ENCODE measurements around the gene TTC12. TPM values are rescaled to one million over a fixed set of nuclear protein-coding genes. Genes with fewer than 3 reads are reported as not detected.

TTC12 gene
- polyA plus RNA-seq, 1 donor (not counting 4 experiments of a cell fraction or from before 2014, with no cell fraction given): 27.3 TPM

DNA sequence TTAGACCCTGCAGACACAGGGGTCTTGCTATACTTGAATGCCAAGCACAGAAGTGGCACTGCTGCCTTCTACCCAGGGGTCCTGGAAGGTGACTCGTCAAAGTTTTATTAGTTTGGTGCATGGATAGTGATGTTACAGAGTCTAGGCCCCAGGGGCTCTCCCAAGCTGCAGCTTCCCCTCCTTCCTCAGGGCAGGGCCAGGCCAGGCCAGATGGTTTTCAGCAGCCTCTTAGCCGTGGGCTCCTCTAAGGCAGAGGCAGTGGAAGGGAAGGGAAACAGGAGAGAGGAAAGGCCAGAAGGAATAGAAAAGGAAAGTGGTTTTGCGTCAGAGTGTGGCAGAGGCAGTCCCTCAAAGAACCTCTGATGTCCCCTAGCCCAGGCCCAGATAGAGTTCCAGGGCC, 95.1 kb downstream of the TTC12 start:
- no peaks in the 10 kb centered on the region for H4K20me1 ChIP-seq (ENCODE audit: control insufficient read depth, extremely low read depth, insufficient read depth, low read length)
- no peaks in the 10 kb centered on the region for H3K79me2 ChIP-seq (ENCODE audit: control insufficient read depth, insufficient read depth, low read length)

DNA sequence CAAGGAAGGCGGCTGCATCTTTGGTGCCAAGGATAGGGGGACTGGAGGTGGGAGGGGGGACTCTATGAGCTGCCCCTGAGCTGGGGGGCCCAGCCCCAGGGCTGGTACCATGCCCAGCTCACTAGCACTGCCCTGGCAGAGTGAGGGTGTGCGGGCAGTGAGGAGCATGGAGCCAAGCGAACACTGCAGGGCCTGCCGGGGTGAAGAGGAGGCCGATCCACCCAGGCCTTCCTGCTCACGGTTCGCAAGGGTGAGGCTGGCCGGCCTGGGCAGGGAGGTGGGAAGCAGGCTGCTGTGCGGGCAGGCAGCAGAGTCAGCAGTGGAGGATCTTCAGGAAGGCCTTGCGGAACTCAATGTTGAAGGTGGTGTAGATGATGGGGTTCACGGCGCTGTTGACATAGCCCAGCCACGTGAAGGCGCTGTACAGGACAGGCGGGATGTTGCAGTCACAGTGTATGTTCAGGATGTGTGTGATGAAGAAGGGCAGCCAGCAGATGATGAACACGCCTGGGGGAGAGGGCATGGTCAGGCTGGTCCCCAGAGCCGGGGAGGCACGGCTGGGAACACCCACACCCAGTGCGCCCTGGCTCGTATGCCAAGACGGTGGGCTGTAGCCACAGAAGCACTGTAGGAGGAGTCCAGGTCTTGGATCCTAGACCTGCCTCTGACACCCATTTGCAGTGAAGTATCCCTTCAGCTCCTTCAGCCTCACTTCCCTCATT, 96.2 kb downstream of the TTC12 start:
- Histone ChIP-seq H3K9me1 (ENCODE audit: control insufficient read depth, extremely low read depth, insufficient read depth, low read length) (no peaks in the 10 kb centered on the region), H3K79me2 (ENCODE audit: control insufficient read depth, insufficient read depth, low read length) (no peaks in the 10 kb centered on the region), H3K36me3 (ENCODE audit: control insufficient read depth in 2 of 2, extremely low read depth in 1 of 2, insufficient read depth in 2 of 2, low read length in 2 of 2) (no peaks in the 10 kb centered on the region), H2AFZ (ENCODE audit: control insufficient read depth, low read length) (no peak overlapping the region), H3K4me1 (ENCODE audit: control insufficient read depth, extremely low read depth, insufficient read depth, low read length) (peaks cover 8% of the 10 kb centered on the region), H3K27ac (ENCODE audit: control insufficient read depth, insufficient read depth, low read length) (no peak overlapping the region), H3K4me2 (ENCODE audit: control insufficient read depth, extremely low read depth, insufficient read depth, low read depth, low read length) (no peak overlapping the region), H3K4me3 (ENCODE audit: control insufficient read depth in 2 of 3, extremely low read depth in 1 of 3, insufficient read depth in 2 of 3, low read depth in 1 of 3, low read length in 3 of 3) (no peak overlapping the region), H3K27me3 (ENCODE audit: control insufficient read depth, extremely low read depth, insufficient read depth, low read length) (peaks cover 6% of the 10 kb centered on the region), H3K9ac (ENCODE audit: control insufficient read depth, extremely low read depth, insufficient read depth, low read length) (no peak overlapping the region), H3K9me3 (ENCODE audit: control insufficient read depth, low read depth, low read length) (no peaks in the 10 kb centered on the region), H4K20me1 (ENCODE audit: control insufficient read depth, extremely low read depth, insufficient read depth, low read length) (no peaks in the 10 kb centered on the region)
- no peak for FAIRE-seq
- dilution Hi-C loops (cut with MboI; ENCODE audit: extremely low pct_ligation_motif_present, low sequenced_read_pairs): no loop called here
- no peak for DNase-seq (ENCODE audit: low read depth, low spot score)
- TF ChIP-seq, protein P1, sequence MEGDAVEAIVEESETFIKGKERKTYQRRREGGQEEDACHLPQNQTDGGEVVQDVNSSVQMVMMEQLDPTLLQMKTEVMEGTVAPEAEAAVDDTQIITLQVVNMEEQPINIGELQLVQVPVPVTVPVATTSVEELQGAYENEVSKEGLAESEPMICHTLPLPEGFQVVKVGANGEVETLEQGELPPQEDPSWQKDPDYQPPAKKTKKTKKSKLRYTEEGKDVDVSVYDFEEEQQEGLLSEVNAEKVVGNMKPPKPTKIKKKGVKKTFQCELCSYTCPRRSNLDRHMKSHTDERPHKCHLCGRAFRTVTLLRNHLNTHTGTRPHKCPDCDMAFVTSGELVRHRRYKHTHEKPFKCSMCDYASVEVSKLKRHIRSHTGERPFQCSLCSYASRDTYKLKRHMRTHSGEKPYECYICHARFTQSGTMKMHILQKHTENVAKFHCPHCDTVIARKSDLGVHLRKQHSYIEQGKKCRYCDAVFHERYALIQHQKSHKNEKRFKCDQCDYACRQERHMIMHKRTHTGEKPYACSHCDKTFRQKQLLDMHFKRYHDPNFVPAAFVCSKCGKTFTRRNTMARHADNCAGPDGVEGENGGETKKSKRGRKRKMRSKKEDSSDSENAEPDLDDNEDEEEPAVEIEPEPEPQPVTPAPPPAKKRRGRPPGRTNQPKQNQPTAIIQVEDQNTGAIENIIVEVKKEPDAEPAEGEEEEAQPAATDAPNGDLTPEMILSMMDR (optimal IDR thresholded peaks at IDR 0.05 in 1 of 3, IDR thresholded peaks at IDR 0.05 in 1 of 3, conservative IDR thresholded peaks at IDR 0.05 in 1 of 3; ENCODE audit: extremely low read depth in 1 of 3, insufficient read depth in 2 of 3, low read length in 3 of 3): no peak
- TF ChIP-seq EZH2 (IDR thresholded peaks at IDR 0.05; ENCODE audit: low read length): no peak

More for the DNA sequence above, 95.1 kb downstream of the TTC12 start:
- Histone ChIP-seq H2AFZ (ENCODE audit: control insufficient read depth, low read length) (no peak overlapping the region), H3K9ac (ENCODE audit: control insufficient read depth, extremely low read depth, insufficient read depth, low read length) (no peak overlapping the region), H3K4me1 (ENCODE audit: control insufficient read depth, extremely low read depth, insufficient read depth, low read length) (peaks cover 18% of the 10 kb centered on the region), H3K9me3 (ENCODE audit: control insufficient read depth, low read depth, low read length) (no peaks in the 10 kb centered on the region), H3K4me3 (ENCODE audit: control insufficient read depth in 2 of 3, extremely low read depth in 1 of 3, insufficient read depth in 2 of 3, low read depth in 1 of 3, low read length in 3 of 3) (no peak overlapping the region), H3K27me3 (ENCODE audit: control insufficient read depth, extremely low read depth, insufficient read depth, low read length) (peaks cover 6% of the 10 kb centered on the region), H3K4me2 (ENCODE audit: control insufficient read depth, extremely low read depth, insufficient read depth, low read depth, low read length) (no peak overlapping the region), H3K27ac (ENCODE audit: control insufficient read depth, insufficient read depth, low read length) (no peak overlapping the region), H3K9me1 (ENCODE audit: control insufficient read depth, extremely low read depth, insufficient read depth, low read length) (no peaks in the 10 kb centered on the region), H3K36me3 (ENCODE audit: control insufficient read depth in 2 of 2, extremely low read depth in 1 of 2, insufficient read depth in 2 of 2, low read length in 2 of 2) (no peaks in the 10 kb centered on the region)
- TF ChIP-seq, protein P1 (optimal IDR thresholded peaks at IDR 0.05 in 1 of 3, IDR thresholded peaks at IDR 0.05 in 1 of 3, conservative IDR thresholded peaks at IDR 0.05 in 1 of 3; ENCODE audit: extremely low read depth in 1 of 3, insufficient read depth in 2 of 3, low read length in 3 of 3): no peak
- TF ChIP-seq EZH2 (IDR thresholded peaks at IDR 0.05; ENCODE audit: low read length): no peak
- no peak for FAIRE-seq
- no peak for DNase-seq (ENCODE audit: low read depth, low spot score)
- dilution Hi-C loops (cut with MboI; ENCODE audit: extremely low pct_ligation_motif_present, low sequenced_read_pairs): no loop called here

All from keratinocyte (primary cell).